H9 (cell line): ENCODE data around the gene YIPF6. TPM values are rescaled to one million over a fixed set of nuclear protein-coding genes. Genes with fewer than 3 reads are reported as not detected.

Source experiments
- DNase-seq: peaks from one replicate; pipeline ENCODE4 v3.0.0-alpha.2; 2017
- H2AFZ ChIP-seq: one replicate; pipeline ENCODE4 v1.6.1; 2013; ENCODE audit warnings: mild to moderate bottlenecking, low read length, control low read depth, moderate library complexity
- H2AK5ac ChIP-seq: 2 replicates; pipeline ENCODE4 v1.6.1; 2013; ENCODE audit warnings: low read length, control low read depth, mixed read lengths; ENCODE audit not compliant: insufficient read length
- H2BK120ac ChIP-seq: one replicate; pipeline ENCODE4 v1.6.1; 2013; ENCODE audit warnings: low read depth, mild to moderate bottlenecking, low read length, control low read depth, inconsistent platforms; ENCODE audit not compliant: poor library complexity, severe bottlenecking
- H2BK12ac ChIP-seq: 2 replicates; pipeline ENCODE4 v1.6.1; 2013; ENCODE audit warnings: low read length, control low read depth, mixed read lengths, low read depth; ENCODE audit not compliant: insufficient read length
- H2BK15ac ChIP-seq: 2 replicates; pipeline ENCODE4 v1.6.1; 2013; ENCODE audit warnings: low read depth, low read length, control low read depth
- H2BK20ac ChIP-seq: one replicate; pipeline ENCODE4 v1.6.1; 2013; ENCODE audit warnings: low read depth, mild to moderate bottlenecking, low read length, control low read depth, inconsistent platforms; ENCODE audit not compliant: poor library complexity, severe bottlenecking
- H2BK5ac ChIP-seq: 2 replicates; pipeline ENCODE4 v1.6.1; 2013; ENCODE audit warnings: low read length, control low read depth, mixed read lengths; ENCODE audit not compliant: insufficient read length
- H3K14ac ChIP-seq: 2 replicates; pipeline ENCODE4 v1.6.1; 2013; ENCODE audit warnings: low read length, control low read depth; ENCODE audit not compliant: insufficient read depth
- H3K18ac ChIP-seq: 2 replicates; pipeline ENCODE4 v1.6.1; 2013; ENCODE audit warnings: low read depth, mild to moderate bottlenecking, mixed read lengths, low read length, control low read depth; ENCODE audit not compliant: insufficient read length
- H3K23ac ChIP-seq: 2 replicates; pipeline ENCODE4 v1.6.1; 2013; ENCODE audit warnings: low read length, control low read depth, mixed read lengths, low read depth; ENCODE audit not compliant: insufficient read length
- H3K23me2 ChIP-seq: 2 replicates; pipeline ENCODE4 v1.6.1; 2013; ENCODE audit warnings: low read depth, mild to moderate bottlenecking, mixed read lengths, low read length, control low read depth; ENCODE audit not compliant: insufficient read length, poor library complexity, severe bottlenecking
- H3K27ac ChIP-seq: 2 replicates; pipeline ENCODE4 v1.5.1; 2013; ENCODE audit warnings: low read length, control low read depth, mixed read lengths, low read depth; ENCODE audit not compliant: insufficient read length
- H3K27me3 ChIP-seq: 2 replicates; pipeline ENCODE4 v1.6.1; 2013; ENCODE audit warnings: low read length, control low read depth, inconsistent platforms; ENCODE audit not compliant: insufficient read depth
- H3K4ac ChIP-seq: 2 replicates; pipeline ENCODE4 v1.6.1; 2013; ENCODE audit warnings: low read depth, mild to moderate bottlenecking, control low read depth, inconsistent platforms, low read length, moderate library complexity
- H3K4me1 ChIP-seq: 2 replicates; pipeline ENCODE4 v1.6.1; 2013; ENCODE audit warnings: low read length, control low read depth, inconsistent platforms; ENCODE audit not compliant: insufficient read depth
- H3K4me2 ChIP-seq: 2 replicates; pipeline ENCODE4 v1.6.1; 2013; ENCODE audit warnings: low read length, control low read depth, mixed read lengths; ENCODE audit not compliant: insufficient read length, insufficient read depth
- H3K56ac ChIP-seq: 2 replicates; pipeline ENCODE4 v1.6.1; 2013; ENCODE audit warnings: low read depth, mild to moderate bottlenecking, mixed read lengths, low read length, control low read depth; ENCODE audit not compliant: insufficient read length
- H3K79me1 ChIP-seq: 2 replicates; pipeline ENCODE4 v1.6.1; 2013; ENCODE audit warnings: low read depth, mild to moderate bottlenecking, moderate library complexity, low read length, control low read depth, inconsistent platforms; ENCODE audit not compliant: insufficient read depth, poor library complexity, severe bottlenecking
- H3K79me2 ChIP-seq: 2 replicates; pipeline ENCODE4 v1.6.1; 2013; ENCODE audit warnings: low read length, control low read depth, inconsistent platforms; ENCODE audit not compliant: insufficient read depth
- H3K9ac ChIP-seq: 2 replicates; pipeline ENCODE4 v1.6.1; 2013; ENCODE audit warnings: low read length, control low read depth, mixed read lengths; ENCODE audit not compliant: insufficient read length; ENCODE audit errors: extremely low read depth
- H3K9me3 ChIP-seq: one replicate; pipeline ENCODE4 v1.6.1; 2013; ENCODE audit warnings: low read depth, low read length, inconsistent platforms; ENCODE audit not compliant: control insufficient read depth
- H3T11ph ChIP-seq: one replicate; pipeline ENCODE4 v1.6.1; 2013; ENCODE audit warnings: mild to moderate bottlenecking, low read length, control low read depth, inconsistent platforms
- H4K20me1 ChIP-seq: one replicate; pipeline ENCODE4 v1.6.1; 2013; ENCODE audit not compliant: control insufficient read depth, insufficient read length, insufficient read depth
- H4K5ac ChIP-seq: 2 replicates; pipeline ENCODE4 v1.6.1; 2013; ENCODE audit warnings: low read depth, mild to moderate bottlenecking, mixed read lengths, low read length, control low read depth; ENCODE audit not compliant: insufficient read length
- H4K8ac ChIP-seq: replicated peaks from 2 replicates; pipeline ENCODE4 v1.6.1; 2013; ENCODE audit warnings: low read length, control low read depth, mixed read lengths, low read depth; ENCODE audit not compliant: insufficient read length
- H4K91ac ChIP-seq: 2 replicates; pipeline ENCODE4 v1.6.1; 2013; ENCODE audit warnings: low read depth, mild to moderate bottlenecking, moderate library complexity, mixed read lengths, low read length, control low read depth; ENCODE audit not compliant: insufficient read length
- H3K27ac Mint-ChIP-seq, 3 experiments: 2 replicates in 2 of 3; 3 replicates in 1 of 3; pipeline ENCODE4 v1.8.0; 2020 to 2021; ENCODE audit warnings: mixed read lengths in 3 of 3, mild to moderate bottlenecking in 1 of 3, moderate library complexity in 1 of 3
- H3K27me3 Mint-ChIP-seq: 2 replicates; pipeline ENCODE4 v1.8.0; 2021; ENCODE audit warnings: low read depth, mild to moderate bottlenecking, moderate library complexity, mixed read lengths
- H3K36me3 Mint-ChIP-seq, 3 experiments: 2 replicates in 2 of 3; 3 replicates in 1 of 3; pipeline ENCODE4 v1.8.0; 2020 to 2021; ENCODE audit warnings: low read depth in 3 of 3, mixed read lengths in 3 of 3; ENCODE audit not compliant: insufficient read depth in 1 of 3
- H3K4me1 Mint-ChIP-seq, 2 experiments: 2 replicates each; pipeline ENCODE4 v1.8.0; 2020; ENCODE audit warnings: mixed read lengths in 2 of 2
- H3K4me3 Mint-ChIP-seq, 2 experiments: 2 replicates in 1 of 2; 3 replicates in 1 of 2; pipeline ENCODE4 v1.8.0; 2020 to 2021; ENCODE audit warnings: mild to moderate bottlenecking in 2 of 2, mixed read lengths in 2 of 2, moderate library complexity in 1 of 2
- H3K9me3 Mint-ChIP-seq, 2 experiments: 2 replicates in 1 of 2; 3 replicates in 1 of 2; pipeline ENCODE4 v1.8.0; 2020; ENCODE audit warnings: mild to moderate bottlenecking in 2 of 2, mixed read lengths in 2 of 2, moderate library complexity in 1 of 2
- WGBS: extraction: QIAGEN DNeasy Blood & Tissue Kit; methylation state at CpG from one replicate; pipeline ENCODE4 v1.1.7; 2013; ENCODE audit warnings: missing lambda C conversion rate, low lambda C conversion rate, mixed read lengths; ENCODE audit not compliant: insufficient read length; ENCODE audit errors: extremely low coverage; 5-methylcytosine and 5-hydroxymethylcytosine counted together
- total RNA-seq: library from RNA; stranded (reverse); gene quantifications from 2 replicates; pipeline ENCODE4 v1.2.1, GENCODE V29; 2021
- TF ChIP-seq, protein P1 (sequence below): fragments of 200-600 bp; sonication (generic); conservative IDR thresholded peaks from 3 replicates; pipeline ENCODE4 v1.8.0; 2021; ENCODE audit warnings: antibody characterized with exemption, mild to moderate bottlenecking

Gene YIPF6
- total RNA-seq, 1 experiment from 2014 or later, result 31.8 TPM

DNA sequence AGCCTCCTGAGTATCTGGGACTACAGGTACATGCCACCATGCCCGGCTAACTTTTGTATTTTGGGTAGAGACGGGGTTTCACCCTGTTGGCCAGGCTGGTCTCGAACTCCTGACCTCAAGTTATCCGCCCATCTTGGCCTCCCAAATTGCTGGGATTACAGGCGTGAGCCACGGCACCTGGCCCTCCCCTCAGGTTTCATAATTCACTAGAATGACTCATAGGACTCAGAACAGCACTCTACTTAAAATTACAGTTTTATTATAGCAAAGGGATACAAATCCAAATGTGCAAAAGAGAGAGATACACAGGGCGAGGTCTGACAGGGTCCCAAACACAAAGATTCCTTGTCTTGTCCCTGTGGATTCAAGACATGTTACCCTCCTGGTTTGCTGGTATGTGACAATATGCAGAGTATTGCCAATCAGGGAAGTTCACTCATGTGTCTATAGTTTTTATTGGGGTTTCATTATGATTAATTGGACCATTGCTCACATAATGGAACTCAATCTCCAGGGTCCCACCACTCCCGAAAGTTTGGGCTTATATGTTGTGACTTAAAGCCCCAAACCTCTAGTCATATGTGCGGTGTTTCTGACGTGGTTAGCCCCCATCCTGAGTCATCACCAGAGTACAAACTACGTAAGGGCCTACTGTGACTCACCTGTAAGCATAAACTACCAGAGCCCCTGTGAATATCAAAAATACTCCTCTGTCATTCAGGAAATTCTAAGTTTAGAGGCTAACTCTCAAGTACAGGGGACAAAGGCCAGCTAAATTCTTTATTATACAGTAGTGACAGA is 5.2 kb downstream of the YIPF6 start:
- Histone ChIP-seq H3K4ac (no peak overlapping the region), H2BK20ac (no peak overlapping the region), H3K23ac (no peak overlapping the region), H3K23me2 (no peaks in the 10 kb centered on the region), H3K4me2 (no peak overlapping the region), H4K20me1 (no peaks in the 10 kb centered on the region), H3K27me3 (no peaks in the 10 kb centered on the region), H4K5ac (no peak overlapping the region), H3K9me3 (peaks cover 24% of the 10 kb centered on the region), H2BK120ac (no peak overlapping the region), H2BK15ac (no peak overlapping the region), H2BK5ac (no peak overlapping the region), H3K14ac (no peak overlapping the region), H3K18ac (no peak overlapping the region), H3K56ac (no peak overlapping the region), H3K79me2 (peaks cover 4% of the 10 kb centered on the region; the same call in 1 of the 2 replicates), H4K8ac (no peak overlapping the region), H3K9ac (no peak overlapping the region), H3K79me1 (no peaks in the 10 kb centered on the region), H3T11ph (no peak overlapping the region), H2AK5ac (no peak overlapping the region), H4K91ac (no peak overlapping the region), H3K4me1 (no peaks in the 10 kb centered on the region), H2AFZ (no peak overlapping the region), H2BK12ac (no peak overlapping the region), H3K27ac (no peak overlapping the region)
- peaks cover 63 to 70% of the 10 kb centered on the region in 2 experiments for H3K9me3 Mint-ChIP-seq
- WGBS, result no CpG with 5 or more reads among the region's 11 CpGs
- H3K27ac Mint-ChIP-seq, result no peak overlapping the region
- TF ChIP-seq, protein P1, sequence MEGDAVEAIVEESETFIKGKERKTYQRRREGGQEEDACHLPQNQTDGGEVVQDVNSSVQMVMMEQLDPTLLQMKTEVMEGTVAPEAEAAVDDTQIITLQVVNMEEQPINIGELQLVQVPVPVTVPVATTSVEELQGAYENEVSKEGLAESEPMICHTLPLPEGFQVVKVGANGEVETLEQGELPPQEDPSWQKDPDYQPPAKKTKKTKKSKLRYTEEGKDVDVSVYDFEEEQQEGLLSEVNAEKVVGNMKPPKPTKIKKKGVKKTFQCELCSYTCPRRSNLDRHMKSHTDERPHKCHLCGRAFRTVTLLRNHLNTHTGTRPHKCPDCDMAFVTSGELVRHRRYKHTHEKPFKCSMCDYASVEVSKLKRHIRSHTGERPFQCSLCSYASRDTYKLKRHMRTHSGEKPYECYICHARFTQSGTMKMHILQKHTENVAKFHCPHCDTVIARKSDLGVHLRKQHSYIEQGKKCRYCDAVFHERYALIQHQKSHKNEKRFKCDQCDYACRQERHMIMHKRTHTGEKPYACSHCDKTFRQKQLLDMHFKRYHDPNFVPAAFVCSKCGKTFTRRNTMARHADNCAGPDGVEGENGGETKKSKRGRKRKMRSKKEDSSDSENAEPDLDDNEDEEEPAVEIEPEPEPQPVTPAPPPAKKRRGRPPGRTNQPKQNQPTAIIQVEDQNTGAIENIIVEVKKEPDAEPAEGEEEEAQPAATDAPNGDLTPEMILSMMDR, result no peak
- H3K36me3 Mint-ChIP-seq, result peaks cover 4 to 28% (median 27%) of the 10 kb centered on the region in 3 experiments; a peak in 6 of 7 replicates
- DNase-seq, result no peak
- peaks cover 1% of the 10 kb centered on the region; the same call in 1 of the 2 replicates for H3K27me3 Mint-ChIP-seq
- H3K4me3 Mint-ChIP-seq, result no peak overlapping the region
- peaks cover 8 to 11% of the 10 kb centered on the region in 2 experiments for H3K4me1 Mint-ChIP-seq
